ENCODE results near the gene TENT4A. TPM values are rescaled to one million over a fixed set of nuclear protein-coding genes. Genes with fewer than 3 reads are reported as not detected.
"Not testable (repeated sequence)": the region's sequence is repeated elsewhere in the genome, so short reads cannot be mapped to it uniquely, and the experiment has no call there.

Gene TENT4A
- total RNA-seq, 2 donors from 2014 or later = 17.1 to 21.9 TPM

DNA sequence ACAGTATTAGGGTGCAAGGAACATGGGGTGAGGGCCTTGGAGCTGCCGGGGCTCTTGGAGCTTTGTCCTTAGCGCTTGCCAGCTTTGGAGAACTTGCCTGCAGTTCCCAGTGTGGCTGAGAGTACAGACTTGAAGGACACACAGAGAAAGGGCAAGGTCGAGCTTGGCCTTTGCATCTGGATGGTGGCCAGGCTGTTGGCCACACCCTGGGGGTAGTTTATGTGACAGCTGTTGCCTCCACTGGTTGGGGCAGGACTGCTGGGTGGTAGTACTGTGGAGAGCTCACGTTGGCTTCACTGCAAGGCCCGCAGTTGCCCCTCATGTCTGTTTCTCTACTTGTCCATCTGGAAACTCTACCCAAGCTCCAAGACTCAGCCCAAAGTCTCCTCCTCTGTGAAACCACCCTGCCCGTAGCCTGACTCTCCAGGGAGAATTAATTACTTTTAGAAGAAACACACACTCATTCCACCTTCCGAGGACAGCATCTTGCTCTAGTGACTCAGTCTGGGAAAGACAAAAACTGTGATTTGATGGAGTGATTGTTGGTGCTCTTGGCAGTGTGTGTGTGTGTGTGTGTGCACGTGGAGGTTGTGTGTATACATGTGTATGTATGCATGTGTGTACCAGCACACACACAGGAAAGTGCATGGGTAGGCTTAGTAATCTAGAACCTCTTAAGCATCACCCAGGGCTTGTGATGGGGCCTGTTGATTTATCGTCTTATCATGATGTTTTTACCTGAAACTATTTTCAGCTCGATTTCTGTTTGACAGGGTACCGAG lies 57.8 kb downstream of the TENT4A start:
- H3K4me1 ChIP-seq = peaks cover 1% of the 10 kb centered on the region
- no peaks in the 10 kb centered on the region for H3K36me3 ChIP-seq
- no peaks in the 10 kb centered on the region for H3K27me3 ChIP-seq
- no peak for DNase-seq
- no peak overlapping the region for H3K27ac ChIP-seq
- H3K4me3 ChIP-seq = no peak overlapping the region
- no peaks in the 10 kb centered on the region for H3K9me3 ChIP-seq
- intact Hi-C loops (cut with DNase I) = no loop called here
- TF ChIP-seq, protein P1, sequence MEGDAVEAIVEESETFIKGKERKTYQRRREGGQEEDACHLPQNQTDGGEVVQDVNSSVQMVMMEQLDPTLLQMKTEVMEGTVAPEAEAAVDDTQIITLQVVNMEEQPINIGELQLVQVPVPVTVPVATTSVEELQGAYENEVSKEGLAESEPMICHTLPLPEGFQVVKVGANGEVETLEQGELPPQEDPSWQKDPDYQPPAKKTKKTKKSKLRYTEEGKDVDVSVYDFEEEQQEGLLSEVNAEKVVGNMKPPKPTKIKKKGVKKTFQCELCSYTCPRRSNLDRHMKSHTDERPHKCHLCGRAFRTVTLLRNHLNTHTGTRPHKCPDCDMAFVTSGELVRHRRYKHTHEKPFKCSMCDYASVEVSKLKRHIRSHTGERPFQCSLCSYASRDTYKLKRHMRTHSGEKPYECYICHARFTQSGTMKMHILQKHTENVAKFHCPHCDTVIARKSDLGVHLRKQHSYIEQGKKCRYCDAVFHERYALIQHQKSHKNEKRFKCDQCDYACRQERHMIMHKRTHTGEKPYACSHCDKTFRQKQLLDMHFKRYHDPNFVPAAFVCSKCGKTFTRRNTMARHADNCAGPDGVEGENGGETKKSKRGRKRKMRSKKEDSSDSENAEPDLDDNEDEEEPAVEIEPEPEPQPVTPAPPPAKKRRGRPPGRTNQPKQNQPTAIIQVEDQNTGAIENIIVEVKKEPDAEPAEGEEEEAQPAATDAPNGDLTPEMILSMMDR (IDR thresholded peaks at IDR 0.05) = no peak
- no peak overlapping the region for H3K9ac ChIP-seq (ENCODE audit: low read depth in 2 of 2, low read length in 2 of 2)

- intact Hi-C loops (cut with DNase I) = no loop called here
- Histone ChIP-seq H3K36me3 (no peaks in the 10 kb centered on the region), H3K4me3 (no peak overlapping the region), H3K9me3 (no peaks in the 10 kb centered on the region), H3K27ac (no peak overlapping the region), H3K4me1 (no peaks in the 10 kb centered on the region), H3K9ac (ENCODE audit: low read depth in 2 of 2, low read length in 2 of 2) (no peak overlapping the region), H3K27me3 (no peaks in the 10 kb centered on the region)
- DNase-seq = no peak
- TF ChIP-seq, protein P1 (IDR thresholded peaks at IDR 0.05) = no peak
These were observed 59.7 kb downstream of the TENT4A start for GRCh38 chr5:6772886-6773285.

DNA sequence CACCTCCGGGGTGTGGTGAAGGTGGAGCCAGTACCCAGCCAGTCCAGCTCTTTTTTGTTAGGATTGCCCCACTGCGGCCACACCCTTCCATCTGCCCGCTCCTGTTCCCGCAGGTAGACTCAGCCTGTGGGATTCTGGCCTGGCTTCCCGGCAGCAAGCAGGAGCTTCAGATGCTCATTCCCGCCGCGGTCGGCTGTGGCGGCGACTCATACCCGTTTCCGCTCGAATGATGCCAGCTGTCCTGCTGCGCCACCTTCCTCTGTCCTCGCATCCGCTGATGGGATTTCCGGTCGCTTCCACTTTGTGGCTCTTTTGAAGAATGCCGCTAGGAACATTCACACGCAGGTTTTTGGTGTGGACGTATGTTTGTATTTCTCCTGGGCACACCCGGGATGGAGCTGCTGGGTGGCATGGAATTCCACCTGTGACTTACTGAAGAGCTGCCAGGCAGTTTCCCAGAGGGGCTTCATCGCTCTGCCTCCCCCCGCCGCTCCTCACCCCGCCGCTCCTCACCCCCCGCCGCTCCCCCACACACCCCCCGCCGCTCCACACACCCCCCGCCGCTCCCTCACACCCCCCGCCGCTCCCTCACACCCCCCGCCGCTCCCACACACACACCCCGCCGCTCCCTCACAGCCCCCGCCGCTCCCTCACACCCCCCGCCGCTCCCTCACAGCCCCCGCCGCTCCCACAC lies 60.3 kb downstream of the TENT4A start:
- Histone ChIP-seq H3K4me3 (no peak overlapping the region), H3K27ac (no peak overlapping the region), H3K4me1 (no peaks in the 10 kb centered on the region), H3K36me3 (no peaks in the 10 kb centered on the region), H3K9me3 (no peaks in the 10 kb centered on the region), H3K9ac (ENCODE audit: low read depth in 2 of 2, low read length in 2 of 2) (no peak overlapping the region), H3K27me3 (no peaks in the 10 kb centered on the region)
- intact Hi-C loops (cut with DNase I) = no loop called here
- TF ChIP-seq, protein P1 (IDR thresholded peaks at IDR 0.05) = no peak
- DNase-seq = no peak

GRCh38 chr5:6774207-6774606 lies 61.0 kb downstream of the TENT4A start:
- DNase-seq; intact Hi-C loops (cut with DNase I); H3K36me3 ChIP-seq; H3K9me3 ChIP-seq; H3K4me3 ChIP-seq; H3K4me1 ChIP-seq; H3K27me3 ChIP-seq; H3K9ac ChIP-seq (ENCODE audit: low read depth in 2 of 2, low read length in 2 of 2); H3K27ac ChIP-seq: not testable (repeated sequence)

DNA sequence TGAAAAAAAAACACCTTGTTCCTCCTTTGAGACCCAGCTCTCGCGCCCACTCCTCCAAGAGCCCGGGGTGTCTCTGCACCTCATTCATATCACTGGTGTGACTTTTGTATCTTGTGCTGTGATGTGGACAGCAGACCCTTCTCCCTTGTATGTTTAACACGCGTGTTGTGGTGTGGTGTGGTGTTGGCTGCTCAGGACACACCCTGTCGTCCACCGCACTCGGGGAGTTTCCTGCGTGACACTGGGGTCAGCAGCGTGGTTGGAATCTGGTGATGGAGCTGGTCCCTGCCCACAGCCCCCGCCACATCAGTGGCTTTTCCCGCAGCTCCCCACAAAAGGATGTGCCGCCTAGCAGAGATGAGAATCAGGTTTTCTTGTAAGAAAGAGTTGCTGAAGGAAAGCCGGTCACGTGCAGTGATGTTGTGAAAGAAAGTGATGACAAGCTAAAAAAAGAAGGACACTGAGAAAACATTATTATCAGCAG lies 61.5 kb downstream of the TENT4A start:
- Histone ChIP-seq H3K36me3 (no peaks in the 10 kb centered on the region), H3K4me1 (no peaks in the 10 kb centered on the region), H3K9ac (ENCODE audit: low read depth in 2 of 2, low read length in 2 of 2) (no peak overlapping the region), H3K27ac (no peak overlapping the region), H3K4me3 (no peak overlapping the region), H3K9me3 (no peaks in the 10 kb centered on the region), H3K27me3 (no peaks in the 10 kb centered on the region)
- DNase-seq = no peak
- TF ChIP-seq, protein P1 (IDR thresholded peaks at IDR 0.05) = no peak
- intact Hi-C loops (cut with DNase I) = no loop called here

DNA sequence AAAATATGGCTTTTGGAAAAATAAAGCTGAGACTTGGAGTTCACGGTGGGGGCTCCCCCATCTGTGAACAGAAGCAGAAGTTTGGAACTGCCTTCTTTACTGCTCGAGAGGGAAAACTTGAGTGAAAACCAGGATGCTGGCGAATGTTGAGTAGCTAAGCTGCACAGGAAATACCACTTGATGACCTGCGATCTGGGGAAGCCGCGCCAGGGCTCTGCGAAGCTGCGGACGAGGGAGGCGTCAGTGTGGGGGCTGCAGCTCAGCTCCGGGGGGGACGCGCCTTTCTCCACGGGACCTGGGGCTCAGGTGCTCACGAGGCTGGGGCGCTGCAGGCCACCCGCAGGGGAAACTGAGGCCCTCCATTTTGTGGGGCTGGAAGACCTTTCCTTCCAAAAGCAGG lies 62.3 kb downstream of the TENT4A start:
- no peak overlapping the region for H3K27ac ChIP-seq
- TF ChIP-seq, protein P1 (IDR thresholded peaks at IDR 0.05) = no peak
- H3K36me3 ChIP-seq = no peaks in the 10 kb centered on the region
- H3K9me3 ChIP-seq = no peaks in the 10 kb centered on the region
- no peaks in the 10 kb centered on the region for H3K4me1 ChIP-seq
- no peak overlapping the region for H3K4me3 ChIP-seq
- H3K27me3 ChIP-seq = no peaks in the 10 kb centered on the region
- intact Hi-C loops (cut with DNase I) = no loop called here
- no peak for DNase-seq
- no peak overlapping the region for H3K9ac ChIP-seq (ENCODE audit: low read depth in 2 of 2, low read length in 2 of 2)

Measured in colonic mucosa (tissue), 4 donors.